OCI-LY1 (cell line): ENCODE measurements around the gene PDCD4.

Source experiments
- EZH2 ChIP-seq: fragments of 200-600 bp; sonication (generic), shearing (Covaris generic); IDR thresholded peaks from 2 replicates; pipeline ENCODE4 v1.8.0; 2017; ENCODE audit warnings: borderline replicate concordance, mixed run types, mild to moderate bottlenecking, antibody characterized with exemption, low read length, moderate library complexity, mixed read lengths
- TF ChIP-seq, protein P1 (sequence below): fragments of 200-600 bp; sonication (generic), shearing (Covaris generic); IDR thresholded peaks from 2 replicates; pipeline ENCODE4 v1.5.1; 2017; ENCODE audit warnings: mild to moderate bottlenecking, antibody characterized with exemption, low read length, moderate library complexity, mixed read lengths

- TF ChIP-seq, protein P1, sequence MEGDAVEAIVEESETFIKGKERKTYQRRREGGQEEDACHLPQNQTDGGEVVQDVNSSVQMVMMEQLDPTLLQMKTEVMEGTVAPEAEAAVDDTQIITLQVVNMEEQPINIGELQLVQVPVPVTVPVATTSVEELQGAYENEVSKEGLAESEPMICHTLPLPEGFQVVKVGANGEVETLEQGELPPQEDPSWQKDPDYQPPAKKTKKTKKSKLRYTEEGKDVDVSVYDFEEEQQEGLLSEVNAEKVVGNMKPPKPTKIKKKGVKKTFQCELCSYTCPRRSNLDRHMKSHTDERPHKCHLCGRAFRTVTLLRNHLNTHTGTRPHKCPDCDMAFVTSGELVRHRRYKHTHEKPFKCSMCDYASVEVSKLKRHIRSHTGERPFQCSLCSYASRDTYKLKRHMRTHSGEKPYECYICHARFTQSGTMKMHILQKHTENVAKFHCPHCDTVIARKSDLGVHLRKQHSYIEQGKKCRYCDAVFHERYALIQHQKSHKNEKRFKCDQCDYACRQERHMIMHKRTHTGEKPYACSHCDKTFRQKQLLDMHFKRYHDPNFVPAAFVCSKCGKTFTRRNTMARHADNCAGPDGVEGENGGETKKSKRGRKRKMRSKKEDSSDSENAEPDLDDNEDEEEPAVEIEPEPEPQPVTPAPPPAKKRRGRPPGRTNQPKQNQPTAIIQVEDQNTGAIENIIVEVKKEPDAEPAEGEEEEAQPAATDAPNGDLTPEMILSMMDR, result no peak
- no peak for TF ChIP-seq EZH2
Measured at GRCh38 chr10:110824660-110825059, 47.1 kb upstream of the PDCD4 start.
